ENCODE results near the gene WNK1. TPM values are rescaled to one million over a fixed set of nuclear protein-coding genes. Genes with fewer than 3 reads are reported as not detected.
A peak's percentile ranks its signal among the peaks of the same experiment; 100 is the strongest.

The WNK1 gene
- total RNA-seq, 1 donor from 2014 or later, result 178 TPM

GRCh38 chr12:795305-795704, 42.9 kb downstream of the WNK1 start:
- peaks cover 0 to 9% of the 10 kb centered on the region in 2 donors for H3K4me1 ChIP-seq
- no peaks in the 10 kb centered on the region for H3K36me3 ChIP-seq
- no peak for DNase-seq (ENCODE audit: low spot score in 2 of 2)
- H3K27me3 ChIP-seq, result no peaks in the 10 kb centered on the region
- H3K27ac ChIP-seq, result no peak overlapping the region
- H3K9me3 ChIP-seq, result no peaks in the 10 kb centered on the region
- TF ChIP-seq, protein P1, sequence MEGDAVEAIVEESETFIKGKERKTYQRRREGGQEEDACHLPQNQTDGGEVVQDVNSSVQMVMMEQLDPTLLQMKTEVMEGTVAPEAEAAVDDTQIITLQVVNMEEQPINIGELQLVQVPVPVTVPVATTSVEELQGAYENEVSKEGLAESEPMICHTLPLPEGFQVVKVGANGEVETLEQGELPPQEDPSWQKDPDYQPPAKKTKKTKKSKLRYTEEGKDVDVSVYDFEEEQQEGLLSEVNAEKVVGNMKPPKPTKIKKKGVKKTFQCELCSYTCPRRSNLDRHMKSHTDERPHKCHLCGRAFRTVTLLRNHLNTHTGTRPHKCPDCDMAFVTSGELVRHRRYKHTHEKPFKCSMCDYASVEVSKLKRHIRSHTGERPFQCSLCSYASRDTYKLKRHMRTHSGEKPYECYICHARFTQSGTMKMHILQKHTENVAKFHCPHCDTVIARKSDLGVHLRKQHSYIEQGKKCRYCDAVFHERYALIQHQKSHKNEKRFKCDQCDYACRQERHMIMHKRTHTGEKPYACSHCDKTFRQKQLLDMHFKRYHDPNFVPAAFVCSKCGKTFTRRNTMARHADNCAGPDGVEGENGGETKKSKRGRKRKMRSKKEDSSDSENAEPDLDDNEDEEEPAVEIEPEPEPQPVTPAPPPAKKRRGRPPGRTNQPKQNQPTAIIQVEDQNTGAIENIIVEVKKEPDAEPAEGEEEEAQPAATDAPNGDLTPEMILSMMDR (IDR thresholded peaks at IDR 0.05), result no peak
- intact Hi-C loops (cut with DNase I), result no loop called here
- H3K4me3 ChIP-seq, result no peak overlapping the region

DNA sequence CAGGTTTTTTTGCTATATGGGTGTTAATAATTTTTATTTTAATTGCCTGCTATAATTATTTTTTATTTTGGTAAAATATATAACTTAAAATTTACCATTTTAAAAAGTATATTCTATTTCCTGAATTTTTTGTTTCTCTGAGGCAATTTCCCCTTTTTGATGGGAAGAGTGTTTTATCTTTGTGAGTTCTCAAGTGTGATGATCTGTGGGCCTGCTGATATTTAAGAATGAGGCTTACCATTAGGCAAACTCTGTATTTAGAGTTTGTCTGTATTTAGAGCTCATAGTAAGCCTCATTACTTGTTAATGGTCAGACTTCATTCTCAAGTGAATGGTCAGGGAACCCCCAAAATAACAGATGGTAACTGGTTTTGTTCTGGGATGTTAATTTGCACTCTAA, 48.0 kb downstream of the WNK1 start:
- intact Hi-C loops (cut with DNase I), result no loop called here
- H3K36me3 ChIP-seq, result no peaks in the 10 kb centered on the region
- no peak overlapping the region for H3K4me3 ChIP-seq
- TF ChIP-seq, protein P1 (IDR thresholded peaks at IDR 0.05), result no peak
- H3K27ac ChIP-seq, result no peak overlapping the region
- DNase-seq (ENCODE audit: low spot score in 2 of 2), result no peak
- H3K4me1 ChIP-seq, result peaks cover 0 to 8% of the 10 kb centered on the region in 2 donors
- no peaks in the 10 kb centered on the region for H3K9me3 ChIP-seq
- H3K27me3 ChIP-seq, result no peaks in the 10 kb centered on the region

DNA sequence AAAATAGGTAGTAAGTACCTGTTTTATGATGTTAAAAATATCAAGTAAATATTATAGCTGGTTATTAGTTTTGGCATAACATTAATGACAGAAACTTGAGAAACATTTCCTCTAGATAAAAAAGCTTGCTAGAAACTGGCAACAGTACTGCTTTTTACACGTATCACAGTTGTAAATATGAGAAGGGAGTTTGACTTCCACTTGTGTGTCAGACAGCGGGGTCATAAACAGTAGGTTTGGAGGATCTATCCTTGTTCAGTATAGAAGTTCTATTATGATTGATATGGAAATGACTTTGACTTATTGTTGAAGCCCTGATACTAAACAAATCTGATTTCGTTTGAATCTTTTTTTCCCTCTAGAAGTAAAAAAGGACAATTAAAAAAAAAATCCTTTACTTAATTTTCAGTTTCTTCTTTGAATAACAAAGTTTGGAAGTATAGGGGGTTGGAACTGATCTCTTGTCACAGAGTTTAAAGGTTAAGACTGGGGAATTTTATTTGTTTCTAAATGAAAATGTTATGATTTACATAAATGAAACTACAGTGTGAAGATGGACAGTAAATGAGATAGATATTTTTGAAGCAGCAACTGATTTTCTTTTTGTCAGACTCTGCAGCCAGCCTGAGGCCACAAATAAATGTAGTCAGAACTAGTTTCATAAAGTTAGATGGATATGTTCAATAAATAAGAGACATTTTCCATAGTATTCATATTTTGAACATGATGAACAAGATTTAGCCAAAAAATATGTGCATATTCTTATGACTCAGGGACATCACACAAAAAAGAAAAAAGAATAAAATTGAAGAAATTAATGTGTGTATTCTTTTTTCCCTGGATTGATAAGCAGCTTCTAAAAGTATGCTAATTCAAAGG, 50.1 kb downstream of the WNK1 start:
- Histone ChIP-seq H3K36me3 (no peaks in the 10 kb centered on the region), H3K27ac (no peak overlapping the region), H3K4me3 (no peak overlapping the region), H3K4me1 (peaks cover 2 to 24% of the 10 kb centered on the region in 2 donors), H3K9me3 (no peaks in the 10 kb centered on the region), H3K27me3 (no peaks in the 10 kb centered on the region)
- TF ChIP-seq, protein P1 (IDR thresholded peaks at IDR 0.05), result no peak
- intact Hi-C loops (cut with DNase I), result no loop called here
- DNase-seq (ENCODE audit: low spot score in 2 of 2), result no peak

- H3K4me3 ChIP-seq, result no peak overlapping the region
- H3K36me3 ChIP-seq, result no peaks in the 10 kb centered on the region
- no peaks in the 10 kb centered on the region for H3K9me3 ChIP-seq
- H3K4me1 ChIP-seq, result peaks cover 2 to 24% of the 10 kb centered on the region in 2 donors
- TF ChIP-seq, protein P1 (IDR thresholded peaks at IDR 0.05), result no peak
- H3K27me3 ChIP-seq, result no peaks in the 10 kb centered on the region
- DNase-seq (ENCODE audit: low spot score in 2 of 2), result no peak
- intact Hi-C loops (cut with DNase I), result no loop called here
- H3K27ac ChIP-seq, result peak overlapping the region; percentile 21 to 65
Observed at GRCh38 chr12:805022-805632, 52.7 kb downstream of the WNK1 start.

GRCh38 chr12:806200-806791, 53.9 kb downstream of the WNK1 start:
- TF ChIP-seq, protein P1 (IDR thresholded peaks at IDR 0.05), result no peak
- no peaks in the 10 kb centered on the region for H3K9me3 ChIP-seq
- H3K4me1 ChIP-seq, result peaks cover 2 to 30% of the 10 kb centered on the region in 2 donors
- H3K4me3 ChIP-seq, result peak overlapping the region; percentile 4 to 21
- peak overlapping the region; percentile 65 for H3K27ac ChIP-seq
- H3K27me3 ChIP-seq, result no peaks in the 10 kb centered on the region
- intact Hi-C loops (cut with DNase I), result loop anchor here (2.0 kb wide), 1 partner anchor 51 kb away; no protein-coding TSS in a partner anchor
- H3K36me3 ChIP-seq, result no peaks in the 10 kb centered on the region
- DNase-seq (ENCODE audit: low spot score in 2 of 2), result no peak
